Gastrocnemius medialis (tissue), 4 donors: ENCODE data around the gene PPARGC1A.

Experiments
- CTCF ChIP-seq, 5 experiments: fragments of 450-650 bp in 3 of 5; fragments of 200-600 bp in 2 of 5; sonication (generic) in 2 of 5; IDR thresholded peaks in 4 of 5; conservative IDR thresholded peaks in 1 of 5; 1 replicate in 4 of 5; 2 replicates in 1 of 5; pipeline ENCODE4 v1.5.1; 2016 to 2019; ENCODE audit warnings: antibody characterized with exemption in 5 of 5, mild to moderate bottlenecking in 3 of 5, moderate library complexity in 3 of 5
- POLR2A ChIP-seq, 2 donors: fragments of 450-650 bp; IDR thresholded peaks; one replicate each; pipeline ENCODE4 v1.6.1; 2017; ENCODE audit warnings: antibody characterized with exemption in 2 of 2, mild to moderate bottlenecking in 2 of 2, moderate library complexity in 2 of 2

- TF ChIP-seq CTCF (IDR thresholded peaks at IDR 0.05 in 4 of 5, conservative IDR thresholded peaks at IDR 0.05 in 1 of 5) (no peak), POLR2A (IDR thresholded peaks at IDR 0.05) (no peak)
These were observed 106.9 kb downstream of the PPARGC1A start for GRCh38 chr4:23782778-23783437.
